Fibroblast of the aortic adventitia (primary cell): ENCODE data around the gene LIN37. TPM values are rescaled to one million over a fixed set of nuclear protein-coding genes. Genes with fewer than 3 reads are reported as not detected.

Experiments used
- DNase-seq: peaks from one replicate; pipeline ENCODE4 v3.0.0-alpha.2; 2010; ENCODE audit warnings: low read depth
- H3K4me3 ChIP-seq: 2 replicates; pipeline ENCODE4 v1.5.1; 2011; ENCODE audit warnings: low read depth, mild to moderate bottlenecking, control low read depth, low read length, moderate library complexity
- total RNA-seq: library from RNA; depleted of rRNA; stranded (reverse); fragments of >200 nt; gene quantifications from 2 replicates; pipeline ENCODE4 v1.2.3, GENCODE V29; 2012; ENCODE audit warnings: low replicate concordance
- TF ChIP-seq, protein P1 (sequence below): IDR thresholded peaks from 2 replicates; pipeline ENCODE4 v1.5.1; 2011; ENCODE audit warnings: mild to moderate bottlenecking, low read length, control low read depth, inconsistent platforms; ENCODE audit not compliant: insufficient read depth

The LIN37 gene
- total RNA-seq, 1 donor = 15.3 TPM

- TF ChIP-seq, protein P1, sequence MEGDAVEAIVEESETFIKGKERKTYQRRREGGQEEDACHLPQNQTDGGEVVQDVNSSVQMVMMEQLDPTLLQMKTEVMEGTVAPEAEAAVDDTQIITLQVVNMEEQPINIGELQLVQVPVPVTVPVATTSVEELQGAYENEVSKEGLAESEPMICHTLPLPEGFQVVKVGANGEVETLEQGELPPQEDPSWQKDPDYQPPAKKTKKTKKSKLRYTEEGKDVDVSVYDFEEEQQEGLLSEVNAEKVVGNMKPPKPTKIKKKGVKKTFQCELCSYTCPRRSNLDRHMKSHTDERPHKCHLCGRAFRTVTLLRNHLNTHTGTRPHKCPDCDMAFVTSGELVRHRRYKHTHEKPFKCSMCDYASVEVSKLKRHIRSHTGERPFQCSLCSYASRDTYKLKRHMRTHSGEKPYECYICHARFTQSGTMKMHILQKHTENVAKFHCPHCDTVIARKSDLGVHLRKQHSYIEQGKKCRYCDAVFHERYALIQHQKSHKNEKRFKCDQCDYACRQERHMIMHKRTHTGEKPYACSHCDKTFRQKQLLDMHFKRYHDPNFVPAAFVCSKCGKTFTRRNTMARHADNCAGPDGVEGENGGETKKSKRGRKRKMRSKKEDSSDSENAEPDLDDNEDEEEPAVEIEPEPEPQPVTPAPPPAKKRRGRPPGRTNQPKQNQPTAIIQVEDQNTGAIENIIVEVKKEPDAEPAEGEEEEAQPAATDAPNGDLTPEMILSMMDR = no peak
- peak overlapping the region; percentile 66 for H3K4me3 ChIP-seq
- DNase-seq = no peak
These were observed 1.8 kb upstream of the LIN37 start for GRCh38 chr19:35746531-35746930.

- no peak for DNase-seq
- H3K4me3 ChIP-seq = no peak overlapping the region
- TF ChIP-seq, protein P1 = no peak
These were observed 1.8 kb downstream of the LIN37 start for GRCh38 chr19:35750167-35750566.

- H3K4me3 ChIP-seq = no peak overlapping the region
- TF ChIP-seq, protein P1 = no peak
- peak; percentile 24 for DNase-seq
These were observed 3.7 kb downstream of the LIN37 start for GRCh38 chr19:35751839-35752745.

DNA sequence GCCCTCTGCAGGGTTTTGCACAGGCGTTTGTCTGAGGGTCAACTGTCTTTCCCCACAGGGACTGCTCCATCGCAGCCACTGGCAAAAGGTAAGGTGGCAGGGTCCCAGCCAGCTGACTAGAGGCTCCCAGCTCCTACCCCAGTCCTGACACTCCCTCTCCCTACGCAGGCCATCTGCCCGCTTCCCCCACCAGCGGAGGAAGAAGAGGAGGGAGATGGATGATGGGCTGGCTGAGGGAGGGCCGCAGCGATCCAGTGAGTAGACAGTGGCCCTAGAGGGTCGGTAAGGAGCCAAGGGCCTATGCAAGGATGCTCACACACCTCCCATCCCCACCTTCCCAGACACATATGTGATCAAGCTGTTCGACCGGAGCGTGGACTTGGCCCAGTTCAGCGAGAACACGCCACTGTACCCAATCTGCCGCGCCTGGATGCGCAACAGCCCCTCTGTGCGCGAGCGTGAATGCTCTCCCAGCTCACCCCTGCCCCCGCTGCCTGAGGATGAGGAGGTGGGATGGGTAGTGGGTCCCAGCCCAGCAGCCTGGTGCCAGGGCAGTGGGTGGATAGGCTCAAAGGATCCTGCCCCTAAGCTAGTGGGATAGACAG lies 4.5 kb downstream of the LIN37 start:
- TF ChIP-seq, protein P1 = no peak
- DNase-seq = peak; percentile 24
- H3K4me3 ChIP-seq = no peak overlapping the region

GRCh38 chr19:35753634-35754369 lies 5.4 kb downstream of the LIN37 start:
- DNase-seq = peak; percentile 41
- H3K4me3 ChIP-seq = no peak overlapping the region
- TF ChIP-seq, protein P1 = no peak

DNA sequence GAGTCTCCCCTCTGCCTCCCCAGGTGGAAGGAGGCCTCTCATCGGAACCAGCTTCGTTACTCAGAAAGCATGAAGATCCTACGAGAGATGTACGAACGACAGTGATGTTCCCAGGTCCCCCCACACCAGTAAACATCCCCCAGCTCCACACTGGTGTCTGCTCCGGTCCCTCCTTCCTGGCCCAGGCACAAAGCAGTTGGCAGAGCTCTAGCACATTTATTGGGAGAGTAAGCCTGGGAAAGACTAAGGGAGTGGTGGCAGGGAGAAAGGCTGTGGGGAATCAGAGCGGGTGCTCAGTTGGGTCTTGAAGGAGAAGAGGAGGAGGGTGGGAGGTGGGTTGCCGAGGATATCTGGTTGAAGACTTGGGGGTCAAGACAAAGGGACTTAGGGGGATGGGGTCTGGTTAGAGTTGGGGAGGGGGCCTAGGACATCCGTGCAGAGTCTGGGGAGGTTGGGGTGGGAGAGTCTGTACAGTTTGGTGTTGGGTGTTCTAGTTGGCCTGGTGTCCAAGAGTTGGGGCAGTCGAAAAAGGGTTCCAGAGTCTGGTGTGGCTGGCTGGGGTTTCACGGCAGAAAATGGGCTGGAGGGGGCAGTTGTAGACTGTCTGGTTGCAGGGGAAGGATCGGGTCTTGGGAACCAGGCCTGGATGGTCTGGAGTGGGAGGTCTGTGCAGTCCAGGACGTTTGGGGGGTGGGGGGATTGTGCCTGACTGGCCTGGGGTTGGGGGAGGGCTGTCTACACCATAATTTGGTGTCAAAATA lies 6.2 kb downstream of the LIN37 start:
- peak overlapping the region; percentile 91 for H3K4me3 ChIP-seq
- peak; percentile 31 for DNase-seq

More for the DNA sequence above, 6.2 kb downstream of the LIN37 start:
- TF ChIP-seq, protein P1 = no peak
